IPS-18a (cell line): ENCODE data around the gene PUDP.
A peak's percentile ranks its signal among the peaks of the same experiment; 100 is the strongest.
"Not testable (repeated sequence)": the region's sequence is repeated elsewhere in the genome, so short reads cannot be mapped to it uniquely, and the experiment has no call there.

Experiments used
- H3K27ac ChIP-seq: one replicate; pipeline ENCODE4 v1.5.1; 2013; ENCODE audit warnings: low read length
- H3K27me3 ChIP-seq: one replicate; pipeline ENCODE4 v1.6.1; 2013; ENCODE audit warnings: mild to moderate bottlenecking, low read length; ENCODE audit not compliant: control insufficient read depth, insufficient read depth
- H3K36me3 ChIP-seq: one replicate; pipeline ENCODE4 v1.6.1; 2013; ENCODE audit warnings: low read depth, low read length; ENCODE audit not compliant: control insufficient read depth
- H3K4me1 ChIP-seq: one replicate; pipeline ENCODE4 v1.6.1; 2013; ENCODE audit warnings: low read depth, low read length; ENCODE audit not compliant: control insufficient read depth
- H3K4me3 ChIP-seq: one replicate; pipeline ENCODE4 v1.5.1; 2013; ENCODE audit warnings: low read length
- H3K9ac ChIP-seq: one replicate; pipeline ENCODE4 v1.6.1; 2013; ENCODE audit warnings: mild to moderate bottlenecking, low read length, moderate library complexity
- H3K9me3 ChIP-seq: one replicate; pipeline ENCODE4 v1.6.1; 2013; ENCODE audit warnings: low read depth, low read length; ENCODE audit not compliant: control insufficient read depth

PUDP gene

DNA sequence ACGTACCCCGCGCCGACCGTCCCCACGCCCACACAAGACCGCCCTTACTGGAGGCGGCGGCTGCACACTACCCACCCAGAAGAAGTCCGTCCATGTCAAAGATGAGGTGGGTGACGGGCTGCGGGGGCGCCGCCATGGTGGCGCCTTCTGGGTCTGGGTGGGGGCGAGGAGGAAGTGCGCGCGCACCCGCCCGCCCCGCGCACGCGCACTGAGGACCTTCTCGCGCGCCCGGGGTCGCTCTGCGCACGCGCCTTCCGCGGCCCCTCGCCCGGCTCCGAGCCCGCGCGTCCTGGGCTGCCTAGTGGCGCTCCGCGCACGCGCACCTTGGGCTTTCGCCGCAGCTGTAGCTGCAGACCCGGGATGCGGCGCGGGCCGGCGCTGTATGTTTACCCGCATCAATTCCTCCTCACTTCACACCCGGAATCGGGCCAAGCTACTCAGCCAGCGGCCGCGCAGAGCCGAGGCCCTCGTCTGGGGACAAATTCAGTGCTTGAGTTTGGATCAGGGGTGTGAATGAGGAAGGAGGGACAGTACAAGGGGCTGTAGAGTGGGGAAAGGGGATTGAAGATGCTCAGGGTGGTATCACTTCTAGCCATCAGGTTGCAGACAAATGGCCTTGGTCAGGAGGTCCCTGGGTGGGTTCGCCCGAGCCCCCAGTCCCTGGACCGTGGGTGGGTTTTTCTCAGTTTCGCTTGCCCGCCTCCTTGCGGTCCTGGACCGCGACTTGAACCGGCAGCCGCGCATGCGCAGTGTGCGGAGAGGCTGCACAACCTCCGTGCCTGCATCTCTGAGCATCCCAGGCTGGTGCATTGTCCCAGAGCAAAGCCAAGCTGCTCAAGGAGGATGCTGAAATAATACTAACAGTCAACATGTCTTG is at the start of gene PUDP:
TSS of gene PUDP (minus strand) at position 176 of the 877 bp plus-strand sequence. CDS start at position 136, 40 bp downstream.
- H3K9me3 ChIP-seq = no peaks in the 10 kb centered on the region
- H3K9ac ChIP-seq = peak within 1 kb of the TSS; percentile 68
- no peak within 1 kb of the TSS for H3K27ac ChIP-seq
- no peaks in the 10 kb centered on the region for H3K36me3 ChIP-seq
- H3K4me3 ChIP-seq = peak within 1 kb of the TSS; percentile 98
- peaks cover 4% of the 10 kb centered on the region for H3K4me1 ChIP-seq
- no peaks in the 10 kb centered on the region for H3K27me3 ChIP-seq

DNA sequence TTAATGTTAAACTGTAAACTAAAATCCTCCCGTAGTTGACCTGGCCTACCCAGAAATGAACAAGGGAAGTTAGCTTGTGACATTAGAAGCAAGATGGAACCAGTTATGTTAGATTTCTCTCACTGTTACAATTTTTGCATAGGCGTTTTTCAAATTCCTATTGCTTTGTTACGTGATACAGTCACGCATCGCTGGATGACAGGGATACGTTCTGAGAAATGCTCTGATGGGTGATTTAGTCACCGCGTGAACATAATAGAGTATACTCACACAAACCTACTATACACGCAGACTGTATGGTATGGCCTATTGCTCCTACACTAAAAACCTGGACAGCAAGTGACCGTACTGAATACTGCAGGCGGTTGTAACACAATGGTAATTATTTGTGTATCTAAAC is 46.7 kb upstream of the PUDP start:
- Histone ChIP-seq H3K4me3 (no peak overlapping the region), H3K36me3 (no peaks in the 10 kb centered on the region), H3K4me1 (peaks cover 3% of the 10 kb centered on the region), H3K27ac (no peak overlapping the region), H3K27me3 (no peaks in the 10 kb centered on the region), H3K9me3 (no peaks in the 10 kb centered on the region), H3K9ac (no peak overlapping the region)

DNA sequence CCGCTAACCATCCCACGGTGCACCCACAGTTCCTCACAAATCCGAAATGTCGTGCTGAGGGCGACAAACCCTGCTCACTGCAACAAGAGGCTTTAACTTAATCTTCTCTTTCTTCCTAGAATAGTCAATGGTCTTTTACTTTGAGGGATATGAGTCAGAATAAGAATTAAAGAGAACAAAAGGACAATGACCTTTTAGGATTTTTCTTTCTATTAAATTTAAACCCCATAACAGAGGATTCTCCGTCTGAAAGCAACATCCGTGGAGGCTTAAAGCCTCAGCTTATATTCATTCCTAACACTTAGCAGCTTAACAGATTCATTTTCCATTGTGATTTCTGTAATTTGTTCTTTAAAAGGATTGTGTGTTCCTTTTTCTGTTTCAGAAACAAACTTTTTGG is 44.9 kb upstream of the PUDP start:
- H3K27me3 ChIP-seq = no peaks in the 10 kb centered on the region
- H3K36me3 ChIP-seq = no peaks in the 10 kb centered on the region
- no peak overlapping the region for H3K27ac ChIP-seq
- H3K9me3 ChIP-seq = no peaks in the 10 kb centered on the region
- H3K4me1 ChIP-seq = peaks cover 3% of the 10 kb centered on the region
- H3K9ac ChIP-seq = no peak overlapping the region
- H3K4me3 ChIP-seq = no peak overlapping the region

GRCh38 chrX:7191681-7192110 is 43.7 kb upstream of the PUDP start:
- H3K27ac ChIP-seq = no peak overlapping the region
- no peaks in the 10 kb centered on the region for H3K27me3 ChIP-seq
- H3K36me3 ChIP-seq = no peaks in the 10 kb centered on the region
- H3K4me3 ChIP-seq = no peak overlapping the region
- no peaks in the 10 kb centered on the region for H3K9me3 ChIP-seq
- peaks cover 3% of the 10 kb centered on the region for H3K4me1 ChIP-seq
- no peak overlapping the region for H3K9ac ChIP-seq

DNA sequence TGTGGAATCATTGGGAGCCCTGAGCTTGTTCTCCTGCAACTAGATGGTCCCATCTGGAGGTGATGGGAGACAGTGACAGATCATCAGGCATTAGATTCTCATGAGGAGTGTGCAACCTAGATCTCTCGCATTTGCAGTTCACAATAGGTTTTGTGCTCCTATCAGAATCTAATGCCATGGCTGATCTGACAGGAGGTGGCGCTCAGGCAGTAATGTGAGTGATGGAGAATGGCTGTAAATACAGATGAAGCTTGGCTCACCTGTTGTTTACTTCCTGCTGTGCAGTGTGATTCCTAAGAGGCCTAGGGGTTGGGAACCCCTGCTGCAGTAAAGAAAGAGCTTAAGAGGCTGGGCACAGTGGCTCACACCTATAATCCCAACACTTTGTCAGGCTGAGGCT is 42.2 kb upstream of the PUDP start:
- no peaks in the 10 kb centered on the region for H3K36me3 ChIP-seq
- H3K4me1 ChIP-seq = no peaks in the 10 kb centered on the region
- no peak overlapping the region for H3K4me3 ChIP-seq
- H3K9me3 ChIP-seq = no peaks in the 10 kb centered on the region
- no peaks in the 10 kb centered on the region for H3K27me3 ChIP-seq
- no peak overlapping the region for H3K27ac ChIP-seq
- H3K9ac ChIP-seq = no peak overlapping the region

DNA sequence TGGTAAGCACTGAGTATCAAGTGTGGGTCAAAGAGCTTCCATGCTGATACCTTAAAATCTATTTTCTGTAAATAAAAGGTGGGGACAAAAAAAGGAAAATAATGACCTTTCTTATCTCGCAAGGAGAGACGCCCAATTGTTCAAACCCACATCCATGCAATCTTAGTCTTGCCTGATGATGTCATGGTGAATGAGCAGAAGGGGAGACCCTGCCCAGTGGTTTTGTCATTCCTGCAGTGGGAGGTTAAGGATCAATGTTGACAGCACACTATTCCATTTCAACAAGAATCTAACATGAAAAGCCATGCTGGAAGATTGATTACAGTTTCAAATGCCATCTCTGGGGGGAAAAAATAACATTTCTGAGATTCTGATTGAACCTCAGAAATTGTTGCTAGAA is 40.7 kb upstream of the PUDP start:
- Histone ChIP-seq H3K27me3 (no peaks in the 10 kb centered on the region), H3K27ac (no peak overlapping the region), H3K9ac (no peak overlapping the region), H3K4me1 (no peaks in the 10 kb centered on the region), H3K4me3 (no peak overlapping the region), H3K36me3 (no peaks in the 10 kb centered on the region), H3K9me3 (no peaks in the 10 kb centered on the region)

DNA sequence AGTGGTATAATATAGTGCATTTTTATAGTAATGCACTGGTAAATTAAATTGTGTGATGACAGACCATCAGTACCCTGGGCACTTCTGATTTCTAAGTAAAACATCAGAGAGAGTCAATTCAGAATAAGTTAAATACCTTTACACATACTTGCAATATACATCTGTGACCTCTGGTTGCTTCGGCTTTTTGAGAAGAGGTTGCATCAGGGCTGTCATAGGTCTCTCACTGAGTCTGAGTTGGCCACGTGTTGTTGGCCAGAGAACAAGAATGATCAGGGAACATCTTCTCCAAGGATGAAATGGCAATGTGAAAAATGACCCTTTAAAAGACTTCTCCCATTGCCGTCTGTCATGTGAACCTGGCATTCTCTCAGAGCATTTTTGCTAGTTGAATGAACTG is 36.9 kb upstream of the PUDP start:
- Histone ChIP-seq H3K9ac (no peak overlapping the region), H3K9me3 (no peaks in the 10 kb centered on the region), H3K36me3 (no peaks in the 10 kb centered on the region), H3K27ac (no peak overlapping the region), H3K4me1 (no peaks in the 10 kb centered on the region), H3K4me3 (no peak overlapping the region), H3K27me3 (no peaks in the 10 kb centered on the region)

- Histone ChIP-seq H3K27me3 (no peaks in the 10 kb centered on the region), H3K9me3 (no peaks in the 10 kb centered on the region), H3K4me1 (no peaks in the 10 kb centered on the region), H3K4me3 (no peak overlapping the region), H3K27ac (no peak overlapping the region), H3K9ac (no peak overlapping the region), H3K36me3 (no peaks in the 10 kb centered on the region)
Measured at GRCh38 chrX:7179446-7179845, 31.5 kb upstream of the PUDP start.

GRCh38 chrX:7178859-7179258 is 30.9 kb upstream of the PUDP start:
- H3K4me3 ChIP-seq, H3K27ac ChIP-seq, H3K9ac ChIP-seq, H3K4me1 ChIP-seq, H3K9me3 ChIP-seq, H3K27me3 ChIP-seq, H3K36me3 ChIP-seq: not testable (repeated sequence)

DNA sequence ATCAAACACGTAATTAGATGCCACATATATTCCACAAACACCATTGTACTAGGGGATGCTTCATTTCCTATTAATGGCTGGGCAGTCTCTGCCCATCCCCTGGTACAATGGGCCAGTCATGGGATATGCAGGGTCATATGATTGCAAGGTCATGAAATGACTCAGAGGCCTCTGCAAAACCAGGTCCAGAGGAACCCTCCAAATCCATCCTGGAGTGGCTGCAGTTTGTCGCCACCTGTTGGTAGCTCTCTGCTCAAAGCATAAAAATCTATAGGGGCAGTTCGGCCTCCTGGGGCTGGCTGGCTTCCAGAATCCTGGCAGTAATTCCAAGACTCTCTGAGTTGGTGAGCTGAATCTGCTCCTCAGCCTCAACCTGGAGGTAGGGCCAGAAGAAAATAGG is 22.9 kb upstream of the PUDP start:
- Histone ChIP-seq H3K27ac (no peak overlapping the region), H3K4me1 (no peaks in the 10 kb centered on the region), H3K36me3 (no peaks in the 10 kb centered on the region), H3K9ac (no peak overlapping the region), H3K9me3 (no peaks in the 10 kb centered on the region), H3K4me3 (no peak overlapping the region), H3K27me3 (no peaks in the 10 kb centered on the region)

DNA sequence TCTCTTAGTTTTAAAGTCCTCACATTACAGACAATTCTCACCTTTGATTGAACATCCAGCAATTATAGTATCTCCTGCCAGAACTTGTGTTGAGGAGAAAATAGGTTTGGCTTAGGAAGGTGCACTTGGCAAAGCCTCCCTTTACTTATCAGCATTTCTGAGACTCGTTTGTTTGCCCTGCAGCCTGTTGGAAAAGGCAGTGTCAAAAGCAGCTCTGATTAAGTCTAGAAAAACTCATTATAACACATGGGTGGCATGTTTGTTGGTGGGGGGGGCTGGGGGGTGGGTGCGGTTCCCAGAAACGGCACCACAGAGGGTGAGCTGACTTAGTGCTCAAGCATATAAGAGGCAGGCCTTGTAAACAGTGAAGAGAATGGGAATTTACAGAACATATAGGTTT is 21.7 kb upstream of the PUDP start:
- H3K27ac ChIP-seq = no peak overlapping the region
- H3K4me3 ChIP-seq = no peak overlapping the region
- H3K27me3 ChIP-seq = no peaks in the 10 kb centered on the region
- H3K9me3 ChIP-seq = no peaks in the 10 kb centered on the region
- H3K4me1 ChIP-seq = no peaks in the 10 kb centered on the region
- no peaks in the 10 kb centered on the region for H3K36me3 ChIP-seq
- no peak overlapping the region for H3K9ac ChIP-seq

GRCh38 chrX:7168371-7168770 is 20.4 kb upstream of the PUDP start:
- Histone ChIP-seq H3K27ac (no peak overlapping the region), H3K36me3 (no peaks in the 10 kb centered on the region), H3K9me3 (no peaks in the 10 kb centered on the region), H3K4me3 (no peak overlapping the region), H3K4me1 (no peaks in the 10 kb centered on the region), H3K9ac (no peak overlapping the region), H3K27me3 (no peaks in the 10 kb centered on the region)
